HL-60/S4 treated with retinoic acid at 250 ng/mL for 4 days and 3 days (cell line): ENCODE results near the gene H3-3A.

Experiments used
- in situ Hi-C: fragments of 300-500 bp; cut with MboI; formaldehyde crosslinking; loops from 2 replicates; pipeline ENCODE4 v1.7.0; 2022; ENCODE audit warnings: low sequenced_read_pairs

Gene H3-3A

DNA sequence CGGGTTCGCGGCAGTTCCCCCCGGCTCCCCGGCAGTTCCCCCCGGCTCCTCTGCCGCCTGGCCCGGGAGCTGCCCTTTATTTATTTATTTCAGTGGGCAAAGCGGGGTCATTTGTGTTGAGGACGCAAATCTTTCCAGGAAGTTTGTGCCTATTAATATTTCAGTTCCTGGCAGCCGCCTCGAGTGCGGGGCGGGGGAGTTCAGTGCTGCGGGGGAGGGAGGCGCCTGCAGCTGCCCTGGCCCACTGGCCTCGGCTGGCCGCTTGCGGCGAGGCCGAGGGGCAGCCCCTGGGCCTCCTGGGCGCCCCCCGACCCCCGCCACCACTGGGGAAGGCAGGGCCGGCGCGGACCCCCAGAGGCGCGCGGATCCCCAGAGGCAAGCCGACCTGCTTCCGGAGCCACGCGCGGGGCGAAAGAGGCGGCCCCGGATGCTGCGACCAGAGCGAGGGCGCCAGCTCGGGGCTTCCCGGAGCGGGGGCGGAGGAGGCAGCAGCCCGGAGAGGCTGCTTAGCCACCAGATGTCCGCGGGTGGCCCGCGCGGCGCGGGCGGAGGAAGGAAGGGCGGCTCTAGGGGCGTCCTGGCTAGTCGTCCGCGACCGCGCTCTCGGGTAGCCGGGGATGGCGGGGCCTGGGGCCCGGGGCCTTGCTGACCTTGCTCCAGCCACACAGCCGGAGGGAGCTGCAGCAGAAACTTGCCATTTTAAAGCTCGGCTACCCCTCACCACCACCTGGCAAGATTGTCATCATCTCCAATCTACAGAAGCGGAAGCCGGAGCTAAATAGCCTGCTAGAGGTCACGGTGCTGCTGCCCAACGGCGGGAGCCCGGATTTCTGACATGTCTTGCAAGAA is 48.0 kb downstream of the H3-3A start:
- in situ Hi-C loops = no loop called here

DNA sequence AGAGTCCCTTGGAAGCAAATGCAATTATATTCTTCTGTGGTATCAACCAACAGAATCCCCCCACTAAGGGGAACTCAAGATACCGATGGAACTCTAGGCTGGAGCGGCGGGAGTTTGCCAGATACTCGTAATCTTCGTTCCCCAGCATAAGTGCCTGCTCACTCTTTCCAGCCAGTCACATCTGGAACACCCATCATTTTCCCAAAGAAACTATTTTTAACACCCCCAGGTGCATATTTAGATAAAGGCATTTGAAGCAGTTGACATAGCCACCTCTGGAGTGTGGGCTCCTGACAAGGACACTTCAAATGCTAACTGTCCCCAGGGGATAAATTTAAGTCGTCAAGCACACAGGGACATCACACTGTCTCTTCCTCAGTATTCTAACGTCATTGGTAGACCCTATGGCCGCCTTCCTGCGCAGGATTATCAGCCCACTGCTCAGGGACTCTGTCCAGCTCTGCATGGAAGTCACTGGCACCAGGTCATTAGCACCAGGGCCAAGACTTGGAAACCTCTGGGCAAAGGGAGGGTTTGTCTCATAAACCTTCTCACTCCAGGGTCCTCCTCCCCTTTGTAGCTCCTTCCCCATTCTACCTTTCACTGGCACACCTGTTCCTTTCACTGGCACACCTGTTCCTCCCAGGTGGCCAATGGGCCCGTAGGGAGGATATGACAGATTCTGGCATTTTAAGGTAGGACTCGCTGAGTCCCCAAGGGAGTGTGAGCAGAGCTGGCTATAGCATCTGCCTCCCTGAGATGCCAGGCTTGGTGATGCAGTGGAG is 48.8 kb downstream of the H3-3A start:
- in situ Hi-C loops = no loop called here

DNA sequence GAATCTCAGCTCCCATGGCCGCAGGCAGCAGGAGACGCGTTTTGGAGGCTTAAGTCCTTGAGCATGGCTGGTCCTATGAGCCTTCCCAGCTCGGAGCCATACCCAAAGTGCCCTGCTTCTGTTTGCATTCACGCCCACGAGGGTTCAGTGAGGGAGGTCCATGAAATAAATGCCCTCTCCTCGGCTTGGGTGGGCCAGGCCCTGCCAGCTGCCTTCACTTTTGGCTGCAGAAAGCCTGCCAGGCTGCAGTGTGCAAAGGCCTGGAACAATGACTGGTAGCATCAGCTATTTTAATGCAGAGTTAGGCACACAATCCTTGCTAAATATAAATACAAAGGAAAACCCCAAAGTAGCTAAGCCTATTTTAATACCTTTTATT is 49.4 kb downstream of the H3-3A start:
- in situ Hi-C loops = no loop called here

GRCh38 chr1:226112626-226113025 is 50.1 kb downstream of the H3-3A start:
- in situ Hi-C loops = no loop called here

DNA sequence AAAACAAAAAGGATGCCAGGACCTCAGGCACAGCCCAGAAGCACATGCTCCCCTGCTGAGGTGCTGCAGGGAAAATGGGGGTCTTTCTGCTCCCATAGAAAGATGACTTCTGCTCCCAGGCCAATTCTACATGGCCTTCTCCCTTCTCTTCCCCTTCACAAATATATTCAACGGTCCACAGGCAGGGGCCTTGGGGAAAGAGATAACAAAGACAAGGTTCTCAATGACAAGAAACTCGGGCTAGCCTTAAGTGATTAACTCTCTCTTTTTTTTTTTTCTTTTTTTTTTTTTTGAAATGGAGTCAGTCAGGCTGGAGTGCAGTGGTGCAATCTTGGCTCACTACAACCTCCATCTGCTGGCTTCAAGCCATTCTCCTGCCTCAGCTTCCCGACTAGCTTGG is 54.2 kb downstream of the H3-3A start:
- in situ Hi-C loops = no loop called here

DNA sequence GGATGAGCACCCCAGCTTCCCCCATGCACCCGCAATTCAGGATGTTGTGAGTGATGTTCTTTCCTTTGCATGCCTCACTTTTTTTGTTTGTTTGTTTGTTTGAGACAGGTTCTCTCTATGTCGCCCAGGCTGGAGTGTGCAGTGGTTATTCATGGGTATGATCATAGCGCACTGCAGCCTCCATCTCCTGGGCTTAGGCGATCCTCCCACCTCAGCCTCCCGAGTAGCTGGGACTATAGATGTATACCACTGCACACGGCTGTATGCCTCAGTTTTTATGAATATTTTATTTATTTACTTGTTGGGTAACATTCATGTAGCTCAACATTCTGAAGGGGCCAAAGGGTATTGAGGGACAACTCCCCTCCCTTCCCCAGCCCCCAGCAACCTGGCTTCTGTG is 54.8 kb downstream of the H3-3A start:
- in situ Hi-C loops = no loop called here

DNA sequence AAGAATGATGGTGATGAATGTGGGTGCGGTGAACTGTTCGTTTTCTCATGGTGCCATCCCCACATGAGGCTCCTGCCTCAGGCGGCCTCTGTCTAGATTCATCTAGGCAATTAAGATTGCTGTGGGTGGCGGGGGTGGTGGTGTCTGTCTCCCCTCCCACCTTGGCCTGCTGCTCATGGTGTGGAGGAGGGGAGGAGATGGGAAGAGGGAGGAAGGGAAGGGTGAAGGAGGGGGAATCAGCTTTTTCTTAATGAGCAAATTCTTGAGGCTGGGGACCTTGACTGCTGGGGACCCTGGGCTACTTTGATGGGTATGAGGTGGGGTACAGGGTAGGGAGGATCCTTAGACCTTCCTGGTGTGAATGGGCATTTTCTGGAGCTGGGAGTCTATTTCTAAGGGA is 55.8 kb downstream of the H3-3A start:
- in situ Hi-C loops = no loop called here

DNA sequence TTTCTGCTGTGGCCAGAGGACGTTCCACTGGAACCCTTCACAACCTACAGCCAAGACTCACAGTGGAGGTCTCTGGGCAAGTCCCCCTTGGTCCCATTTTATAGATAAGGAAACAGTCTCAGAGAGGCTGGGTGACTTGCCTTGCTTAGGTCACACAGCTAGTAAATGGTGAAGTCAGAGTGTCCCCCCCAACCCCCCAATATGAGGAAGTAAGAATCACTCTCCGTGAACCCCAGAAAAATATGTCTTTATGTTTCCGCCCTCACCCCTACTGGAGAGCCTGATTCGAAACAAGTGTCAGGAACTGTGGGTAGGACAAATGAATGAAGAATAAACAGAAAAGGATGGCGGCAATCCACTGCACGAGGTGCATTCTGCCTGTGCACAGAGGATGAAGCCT is 56.7 kb downstream of the H3-3A start:
- in situ Hi-C loops = no loop called here

DNA sequence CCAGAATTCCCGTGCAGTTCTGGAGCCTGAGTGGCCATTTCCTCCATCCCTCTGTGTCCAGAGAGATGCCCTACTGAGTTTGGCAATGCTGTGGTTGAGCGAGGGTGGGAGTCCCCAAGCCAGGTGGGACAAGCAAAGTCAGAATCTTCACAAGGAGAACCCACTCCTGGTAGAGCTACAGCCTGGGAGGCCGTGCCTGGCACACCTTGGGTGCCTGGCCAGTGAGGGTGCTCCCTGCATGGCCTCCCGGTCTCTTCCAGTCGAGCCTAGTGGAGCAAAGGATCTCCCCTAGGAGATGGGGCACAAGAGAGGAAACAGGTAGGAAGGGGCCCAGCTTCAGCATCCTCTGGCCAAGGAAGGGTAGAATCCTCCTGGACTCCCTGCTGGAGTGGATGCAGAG is 57.9 kb downstream of the H3-3A start:
- in situ Hi-C loops = no loop called here

GRCh38 chr1:226121049-226121586 is 58.6 kb downstream of the H3-3A start:
- in situ Hi-C loops = no loop called here
